ENCODE data around the gene RSPH3. TPM values are rescaled to one million over a fixed set of nuclear protein-coding genes. Genes with fewer than 3 reads are reported as not detected.
"Not testable (repeated sequence)": the region's sequence is repeated elsewhere in the genome, so short reads cannot be mapped to it uniquely, and the experiment has no call there.

Gene RSPH3
- total RNA-seq, 1 donor from 2014 or later, result 9.7 TPM

DNA sequence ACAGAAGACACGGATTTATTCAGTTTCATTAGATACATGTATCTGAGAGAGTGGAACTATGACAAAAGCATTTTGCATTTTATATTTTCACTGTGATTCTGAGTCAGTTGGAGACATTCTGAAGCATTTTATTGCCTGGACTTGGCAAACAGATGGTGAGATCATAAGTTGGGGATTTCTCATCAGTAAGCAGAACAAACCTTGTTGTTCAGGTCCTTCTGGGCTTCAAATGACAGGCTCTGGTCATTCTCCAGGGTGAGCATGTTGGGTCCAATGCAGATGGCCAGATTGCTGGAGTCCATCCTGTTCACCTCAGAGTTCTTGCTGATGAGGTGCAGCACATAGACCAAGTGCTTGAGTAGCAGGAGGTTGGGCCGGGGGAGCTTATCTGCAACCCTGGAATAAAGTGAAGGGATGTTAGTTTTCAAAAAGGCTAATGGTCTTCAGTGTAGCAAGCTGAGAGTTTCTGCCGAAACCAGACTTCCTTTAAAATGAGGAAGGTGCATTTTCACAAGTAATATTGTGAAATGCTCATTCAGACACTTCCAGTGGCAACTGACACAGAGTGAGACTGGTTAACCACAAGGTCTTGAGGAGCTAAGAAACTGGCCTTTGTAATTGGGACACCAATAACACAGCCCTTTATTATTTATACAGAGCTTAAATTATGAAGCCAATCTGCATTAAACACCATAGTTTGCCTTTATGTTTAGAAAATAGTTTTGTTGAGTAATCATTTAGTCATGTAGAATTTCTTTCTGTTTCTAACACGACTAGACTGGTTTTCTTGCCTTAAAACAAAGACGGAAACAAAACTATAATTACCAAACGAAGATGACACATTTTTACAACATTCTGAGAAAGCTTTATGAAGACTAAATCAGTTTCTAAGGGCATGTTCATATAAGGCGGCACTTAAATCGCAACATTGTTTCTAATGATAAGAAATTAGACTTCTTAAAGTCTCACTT lies 39.2 kb upstream of the RSPH3 start:
- Mint-ChIP-seq H3K27ac (no peak overlapping the region), H3K9me3 (no peaks in the 10 kb centered on the region), H3K4me1 (ENCODE audit: unreplicated experiment) (peaks cover 14% of the 10 kb centered on the region), H3K4me3 (no peak overlapping the region), H3K27me3 (peaks cover 6% of the 10 kb centered on the region), H3K36me3 (no peaks in the 10 kb centered on the region)
- TF ChIP-seq, protein P1, sequence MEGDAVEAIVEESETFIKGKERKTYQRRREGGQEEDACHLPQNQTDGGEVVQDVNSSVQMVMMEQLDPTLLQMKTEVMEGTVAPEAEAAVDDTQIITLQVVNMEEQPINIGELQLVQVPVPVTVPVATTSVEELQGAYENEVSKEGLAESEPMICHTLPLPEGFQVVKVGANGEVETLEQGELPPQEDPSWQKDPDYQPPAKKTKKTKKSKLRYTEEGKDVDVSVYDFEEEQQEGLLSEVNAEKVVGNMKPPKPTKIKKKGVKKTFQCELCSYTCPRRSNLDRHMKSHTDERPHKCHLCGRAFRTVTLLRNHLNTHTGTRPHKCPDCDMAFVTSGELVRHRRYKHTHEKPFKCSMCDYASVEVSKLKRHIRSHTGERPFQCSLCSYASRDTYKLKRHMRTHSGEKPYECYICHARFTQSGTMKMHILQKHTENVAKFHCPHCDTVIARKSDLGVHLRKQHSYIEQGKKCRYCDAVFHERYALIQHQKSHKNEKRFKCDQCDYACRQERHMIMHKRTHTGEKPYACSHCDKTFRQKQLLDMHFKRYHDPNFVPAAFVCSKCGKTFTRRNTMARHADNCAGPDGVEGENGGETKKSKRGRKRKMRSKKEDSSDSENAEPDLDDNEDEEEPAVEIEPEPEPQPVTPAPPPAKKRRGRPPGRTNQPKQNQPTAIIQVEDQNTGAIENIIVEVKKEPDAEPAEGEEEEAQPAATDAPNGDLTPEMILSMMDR (conservative IDR thresholded peaks at IDR 0.05), result no peak
- no peak for DNase-seq (ENCODE audit: extremely low spot score, unreplicated experiment)

DNA sequence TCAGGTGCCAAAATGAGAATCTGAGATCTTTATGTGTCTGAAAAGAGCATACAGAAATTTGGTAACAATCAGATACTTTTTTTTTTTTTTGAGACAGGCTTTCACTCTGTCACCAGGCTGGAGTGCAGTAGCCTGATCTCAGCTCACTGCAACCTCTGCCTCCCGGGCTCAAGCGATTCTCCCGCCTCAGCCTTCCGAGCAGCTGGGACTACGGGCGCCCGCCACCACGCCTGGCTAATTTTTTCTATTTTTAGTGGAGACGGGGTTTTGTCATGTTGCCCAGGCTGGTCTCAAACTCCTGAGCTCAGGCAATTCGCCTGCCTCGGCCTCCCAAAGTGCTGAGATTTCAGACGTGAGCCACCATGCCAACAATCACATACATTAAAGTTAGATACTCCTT lies 38.3 kb upstream of the RSPH3 start:
- H3K27me3 Mint-ChIP-seq, H3K36me3 Mint-ChIP-seq: not testable (repeated sequence)

DNA sequence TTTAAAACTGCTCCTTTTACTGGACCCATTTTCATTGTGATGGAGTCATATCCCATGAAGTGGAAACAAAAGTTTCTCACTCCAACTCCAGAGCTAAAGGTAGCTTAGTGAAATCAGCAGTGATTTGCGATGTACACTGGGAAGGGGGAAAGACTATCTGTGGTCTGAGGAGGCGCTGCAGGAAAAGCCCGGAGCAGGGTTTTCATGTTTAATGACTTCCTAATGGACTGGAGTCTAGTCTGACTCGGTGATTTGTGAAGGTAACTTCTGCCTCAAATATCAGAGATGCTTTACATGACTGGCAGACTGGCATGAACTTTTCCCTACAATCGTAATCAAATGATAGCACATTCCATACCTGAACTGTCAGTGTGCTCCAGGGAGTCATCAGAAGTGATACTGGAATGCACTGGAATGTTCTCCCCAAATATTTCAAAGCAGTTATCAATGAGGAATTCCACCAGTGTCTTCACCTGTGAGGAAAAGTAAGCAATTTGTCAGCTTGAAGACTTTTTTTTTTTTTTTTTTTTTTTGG lies 37.8 kb upstream of the RSPH3 start:
- H3K36me3 Mint-ChIP-seq, result no peaks in the 10 kb centered on the region
- no peak overlapping the region for H3K27ac Mint-ChIP-seq
- H3K4me1 Mint-ChIP-seq (ENCODE audit: unreplicated experiment), result peaks cover 14% of the 10 kb centered on the region

More for the DNA sequence above, 38.3 kb upstream of the RSPH3 start:
- H3K4me3 Mint-ChIP-seq; H3K9me3 Mint-ChIP-seq; H3K27ac Mint-ChIP-seq; DNase-seq (ENCODE audit: extremely low spot score, unreplicated experiment): not testable (repeated sequence)
- H3K4me1 Mint-ChIP-seq (ENCODE audit: unreplicated experiment), result peaks cover 14% of the 10 kb centered on the region

DNA sequence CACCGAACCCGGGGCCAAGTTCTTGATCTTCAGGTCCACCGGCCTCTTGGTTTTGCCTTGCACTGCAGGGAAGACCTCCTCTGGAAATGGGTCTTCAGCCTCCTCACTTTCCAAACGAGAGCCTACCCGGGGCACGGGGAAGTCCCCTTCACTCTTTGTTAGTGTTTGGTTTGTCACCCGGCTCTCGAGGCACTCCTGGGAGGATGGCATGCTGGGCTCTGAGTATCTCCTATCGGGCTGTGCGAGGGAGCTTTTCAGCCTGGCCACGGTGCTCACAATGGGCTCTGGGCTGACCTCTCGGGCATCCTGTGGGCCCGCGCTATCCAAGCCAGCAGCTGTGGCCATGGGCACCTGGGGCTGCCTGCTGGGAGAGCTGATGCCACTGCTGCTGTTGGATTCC lies 36.7 kb upstream of the RSPH3 start:
- H3K9me3 Mint-ChIP-seq, result no peaks in the 10 kb centered on the region
- no peaks in the 10 kb centered on the region for H3K36me3 Mint-ChIP-seq
- H3K4me1 Mint-ChIP-seq (ENCODE audit: unreplicated experiment), result peaks cover 7% of the 10 kb centered on the region
- DNase-seq (ENCODE audit: extremely low spot score, unreplicated experiment), result no peak
- H3K27me3 Mint-ChIP-seq, result no peaks in the 10 kb centered on the region
- TF ChIP-seq, protein P1 (conservative IDR thresholded peaks at IDR 0.05), result no peak
- no peak overlapping the region for H3K27ac Mint-ChIP-seq
- H3K4me3 Mint-ChIP-seq, result no peak overlapping the region

More for the DNA sequence above, 37.8 kb upstream of the RSPH3 start:
- no peak for DNase-seq (ENCODE audit: extremely low spot score, unreplicated experiment)
- Mint-ChIP-seq H3K4me3 (no peak overlapping the region), H3K9me3 (no peaks in the 10 kb centered on the region), H3K27me3 (peaks cover 3% of the 10 kb centered on the region)
- TF ChIP-seq, protein P1 (conservative IDR thresholded peaks at IDR 0.05), result no peak

DNA sequence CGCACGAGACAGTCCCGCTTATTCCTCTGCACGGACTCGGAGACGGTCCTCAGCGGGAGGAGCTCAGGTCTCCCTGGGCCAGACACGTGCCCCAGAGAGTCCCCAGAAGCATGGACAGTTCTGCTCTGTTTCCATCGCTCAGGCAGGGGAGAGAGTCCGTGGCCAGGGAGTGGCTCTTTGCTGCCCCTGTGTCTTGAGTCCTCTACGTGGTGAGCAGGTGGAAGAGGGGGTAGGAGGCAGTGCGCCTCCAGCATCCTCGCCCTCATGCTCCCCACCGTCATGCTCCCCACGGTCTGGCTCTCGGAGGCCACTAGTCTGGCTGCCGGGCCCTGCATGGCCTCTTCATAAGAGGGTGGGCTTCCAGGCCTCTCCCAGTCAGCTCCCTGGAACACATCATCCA lies 35.9 kb upstream of the RSPH3 start:
- Mint-ChIP-seq H3K36me3 (no peaks in the 10 kb centered on the region), H3K4me1 (ENCODE audit: unreplicated experiment) (peaks cover 7% of the 10 kb centered on the region), H3K27ac (no peak overlapping the region), H3K4me3 (no peak overlapping the region), H3K27me3 (no peaks in the 10 kb centered on the region), H3K9me3 (no peaks in the 10 kb centered on the region)
- TF ChIP-seq, protein P1 (conservative IDR thresholded peaks at IDR 0.05), result no peak
- no peak for DNase-seq (ENCODE audit: extremely low spot score, unreplicated experiment)
